Measurements from ENCODE around the gene NEUROD2.
A peak's percentile ranks its signal among the peaks of the same experiment; 100 is the strongest.

NEUROD2 gene

DNA sequence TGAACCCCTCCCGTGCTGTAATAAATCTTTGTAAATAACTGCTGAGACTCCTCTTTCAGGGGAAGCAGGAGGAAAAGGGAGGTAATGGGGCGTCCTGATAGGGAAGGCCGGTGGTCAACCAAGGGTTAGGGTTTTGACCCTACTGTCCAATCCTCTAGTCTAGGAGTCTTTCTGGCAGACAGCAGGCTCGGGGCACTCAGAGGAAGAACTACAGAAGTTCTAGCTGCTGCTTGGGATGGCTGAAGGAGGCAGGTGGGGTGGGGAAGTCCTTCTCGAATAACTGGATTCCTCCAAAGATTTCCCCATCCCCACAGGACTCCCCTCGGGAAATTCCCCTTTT is 28.8 kb upstream of the NEUROD2 start:
- no peak for TF ChIP-seq CTCF (IDR thresholded peaks at IDR 0.05; ENCODE audit: low read length, missing control alignments)
- peak overlapping the region; percentile 97 for H3K4me3 ChIP-seq (replicated peaks; ENCODE audit: low read depth, low read length)
- no peak for DNase-seq (ENCODE audit: low read depth)

DNA sequence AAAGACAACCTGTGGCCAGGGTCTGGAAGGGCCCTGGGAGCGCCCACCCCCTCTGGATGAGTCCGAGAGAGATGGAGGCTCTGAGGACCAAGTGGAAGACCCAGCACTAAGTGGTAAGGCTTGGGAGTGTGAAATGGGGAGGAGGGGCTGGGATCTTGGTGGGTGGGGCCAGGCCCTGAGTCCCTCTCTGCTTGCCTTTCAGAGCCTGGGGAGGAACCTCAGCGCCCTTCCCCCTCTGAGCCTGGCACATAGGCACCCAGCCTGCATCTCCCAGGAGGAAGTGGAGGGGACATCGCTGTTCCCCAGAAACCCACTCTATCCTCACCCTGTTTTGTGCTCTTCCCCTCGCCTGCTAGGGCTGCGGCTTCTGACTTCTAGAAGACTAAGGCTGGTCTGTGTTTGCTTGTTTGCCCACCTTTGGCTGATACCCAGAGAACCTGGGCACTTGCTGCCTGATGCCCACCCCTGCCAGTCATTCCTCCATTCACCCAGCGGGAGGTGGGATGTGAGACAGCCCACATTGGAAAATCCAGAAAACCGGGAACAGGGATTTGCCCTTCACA is 28.0 kb upstream of the NEUROD2 start:
- no peak for DNase-seq (ENCODE audit: low read depth)
- no peak overlapping the region for H3K4me3 ChIP-seq (replicated peaks; ENCODE audit: low read depth, low read length)
- TF ChIP-seq CTCF (IDR thresholded peaks at IDR 0.05; ENCODE audit: low read length, missing control alignments): no peak

GRCh38 chr17:39634384-39634871 is 26.7 kb upstream of the NEUROD2 start:
- no peak overlapping the region for H3K4me3 ChIP-seq (replicated peaks; ENCODE audit: low read depth, low read length)
- DNase-seq (ENCODE audit: low read depth): peak; percentile 62
- peak; percentile 72 for TF ChIP-seq CTCF (IDR thresholded peaks at IDR 0.05; ENCODE audit: low read length, missing control alignments)

DNA sequence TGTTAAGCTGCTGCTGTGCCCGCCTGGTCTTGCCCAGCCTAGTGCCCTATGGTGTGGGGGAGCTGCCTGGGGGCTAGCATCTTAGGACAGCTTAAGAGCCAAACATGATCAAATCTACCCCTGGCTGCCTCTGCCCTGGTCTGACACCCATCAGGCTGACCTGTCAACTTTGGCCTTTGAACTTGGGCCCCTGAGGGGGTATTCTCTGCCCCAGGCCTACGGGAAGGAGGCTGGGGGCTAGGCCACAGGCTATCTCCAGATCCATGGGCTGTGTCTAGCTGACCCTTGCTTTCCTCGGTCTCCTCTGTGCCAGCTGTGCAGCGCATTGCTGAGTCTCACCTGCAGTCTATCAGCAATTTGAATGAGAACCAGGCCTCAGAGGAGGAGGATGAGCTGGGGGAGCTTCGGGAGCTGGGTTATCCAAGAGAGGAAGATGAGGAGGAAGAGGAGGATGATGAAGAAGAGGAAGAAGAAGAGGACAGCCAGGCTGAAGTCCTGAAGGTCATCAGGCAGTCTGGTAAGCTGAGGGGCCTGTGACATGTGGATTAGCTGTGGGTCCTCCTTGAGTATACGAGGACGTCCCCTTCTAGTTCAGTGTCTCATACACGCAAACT is 26.0 kb upstream of the NEUROD2 start:
- no peak for DNase-seq (ENCODE audit: low read depth)
- no peak overlapping the region for H3K4me3 ChIP-seq (replicated peaks; ENCODE audit: low read depth, low read length)
- TF ChIP-seq CTCF (IDR thresholded peaks at IDR 0.05; ENCODE audit: low read length, missing control alignments): no peak

- H3K4me3 ChIP-seq (replicated peaks; ENCODE audit: low read depth, low read length): no peak overlapping the region
- TF ChIP-seq CTCF (IDR thresholded peaks at IDR 0.05; ENCODE audit: low read length, missing control alignments): no peak
- no peak for DNase-seq (ENCODE audit: low read depth)
These were observed 24.6 kb upstream of the NEUROD2 start for GRCh38 chr17:39632153-39632941.

DNA sequence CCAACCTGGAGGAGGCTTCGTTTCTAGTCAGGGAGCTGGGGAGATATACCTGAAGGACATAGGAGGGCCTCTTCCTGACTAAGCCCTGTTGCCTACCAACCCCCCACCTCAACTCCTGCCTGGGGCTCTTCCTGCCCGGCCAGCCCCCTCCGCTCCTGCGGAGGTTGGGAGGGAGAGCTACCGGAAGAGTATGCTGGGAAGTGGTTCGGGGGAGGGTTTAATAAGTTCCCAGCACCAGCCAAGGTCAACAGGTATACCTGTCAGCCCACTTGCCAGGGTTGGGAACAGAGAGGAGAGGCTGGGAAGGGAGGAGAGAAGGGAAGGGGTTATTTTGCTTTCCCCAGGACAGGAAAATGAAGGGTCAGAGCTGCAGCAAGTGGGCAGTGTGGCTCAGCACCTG is 23.7 kb upstream of the NEUROD2 start:
- DNase-seq (ENCODE audit: low read depth): no peak
- no peak overlapping the region for H3K4me3 ChIP-seq (replicated peaks; ENCODE audit: low read depth, low read length)
- no peak for TF ChIP-seq CTCF (IDR thresholded peaks at IDR 0.05; ENCODE audit: low read length, missing control alignments)

Data from fibroblast of pulmonary artery (primary cell).